ENCODE results near the gene ATP8A1.
"Not testable (repeated sequence)": the region's sequence is repeated elsewhere in the genome, so short reads cannot be mapped to it uniquely, and the experiment has no call there.

The ATP8A1 gene

DNA sequence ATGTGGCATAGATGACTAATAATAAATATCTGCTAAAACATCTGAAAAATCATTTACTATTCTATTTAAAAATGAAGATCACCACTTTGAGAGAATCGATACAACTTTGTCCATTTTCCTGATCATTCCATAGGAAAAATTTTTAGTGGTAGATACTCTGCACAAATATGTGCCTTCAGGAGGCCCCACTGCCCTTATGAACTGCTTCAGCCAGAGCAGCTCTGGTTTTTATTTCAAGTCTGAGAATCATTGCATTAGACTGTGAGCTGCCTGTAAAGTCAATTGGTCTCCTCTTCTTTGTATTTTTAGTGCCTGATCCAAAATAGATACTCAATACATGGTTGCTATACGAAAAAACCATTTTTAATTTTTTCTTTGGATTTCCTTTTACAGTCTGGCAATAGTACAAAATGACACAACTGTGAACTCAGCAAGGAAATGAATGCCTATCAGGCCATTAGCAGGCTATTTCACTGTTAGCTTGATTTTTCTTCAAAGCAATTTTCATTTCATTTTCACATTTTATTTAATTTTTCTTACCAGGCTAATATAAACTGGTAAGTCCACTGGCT, 190.5 kb downstream of the ATP8A1 start:
- Histone ChIP-seq H4K20me1 (ENCODE audit: insufficient read depth, low read length) (no peaks in the 10 kb centered on the region), H3K79me2 (ENCODE audit: low read length) (no peaks in the 10 kb centered on the region), H3K4me1 (ENCODE audit: low read length) (peaks cover 3% of the 10 kb centered on the region; the same call in 1 of the 2 replicates), H3K4me3 (ENCODE audit: low read length) (no peak overlapping the region), H3K9me3 (ENCODE audit: insufficient read depth, low read length) (no peaks in the 10 kb centered on the region), H3K27ac (ENCODE audit: low read length) (no peak overlapping the region), H2AFZ (ENCODE audit: low read depth, low read length) (no peak overlapping the region), H3K36me3 (replicated peaks; ENCODE audit: low read depth, low read length) (peaks cover 15% of the 10 kb centered on the region), H3K27me3 (ENCODE audit: low read depth, low read length) (no peaks in the 10 kb centered on the region), H3K9ac (ENCODE audit: low read length) (no peak overlapping the region), H3K4me2 (ENCODE audit: low read length) (no peak overlapping the region)
- TF ChIP-seq, protein P1, sequence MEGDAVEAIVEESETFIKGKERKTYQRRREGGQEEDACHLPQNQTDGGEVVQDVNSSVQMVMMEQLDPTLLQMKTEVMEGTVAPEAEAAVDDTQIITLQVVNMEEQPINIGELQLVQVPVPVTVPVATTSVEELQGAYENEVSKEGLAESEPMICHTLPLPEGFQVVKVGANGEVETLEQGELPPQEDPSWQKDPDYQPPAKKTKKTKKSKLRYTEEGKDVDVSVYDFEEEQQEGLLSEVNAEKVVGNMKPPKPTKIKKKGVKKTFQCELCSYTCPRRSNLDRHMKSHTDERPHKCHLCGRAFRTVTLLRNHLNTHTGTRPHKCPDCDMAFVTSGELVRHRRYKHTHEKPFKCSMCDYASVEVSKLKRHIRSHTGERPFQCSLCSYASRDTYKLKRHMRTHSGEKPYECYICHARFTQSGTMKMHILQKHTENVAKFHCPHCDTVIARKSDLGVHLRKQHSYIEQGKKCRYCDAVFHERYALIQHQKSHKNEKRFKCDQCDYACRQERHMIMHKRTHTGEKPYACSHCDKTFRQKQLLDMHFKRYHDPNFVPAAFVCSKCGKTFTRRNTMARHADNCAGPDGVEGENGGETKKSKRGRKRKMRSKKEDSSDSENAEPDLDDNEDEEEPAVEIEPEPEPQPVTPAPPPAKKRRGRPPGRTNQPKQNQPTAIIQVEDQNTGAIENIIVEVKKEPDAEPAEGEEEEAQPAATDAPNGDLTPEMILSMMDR (IDR thresholded peaks at IDR 0.05; ENCODE audit: low read depth, low read length), result no peak
- no peak for TF ChIP-seq EZH2phosphoT487 (IDR thresholded peaks at IDR 0.05; ENCODE audit: low read depth)

DNA sequence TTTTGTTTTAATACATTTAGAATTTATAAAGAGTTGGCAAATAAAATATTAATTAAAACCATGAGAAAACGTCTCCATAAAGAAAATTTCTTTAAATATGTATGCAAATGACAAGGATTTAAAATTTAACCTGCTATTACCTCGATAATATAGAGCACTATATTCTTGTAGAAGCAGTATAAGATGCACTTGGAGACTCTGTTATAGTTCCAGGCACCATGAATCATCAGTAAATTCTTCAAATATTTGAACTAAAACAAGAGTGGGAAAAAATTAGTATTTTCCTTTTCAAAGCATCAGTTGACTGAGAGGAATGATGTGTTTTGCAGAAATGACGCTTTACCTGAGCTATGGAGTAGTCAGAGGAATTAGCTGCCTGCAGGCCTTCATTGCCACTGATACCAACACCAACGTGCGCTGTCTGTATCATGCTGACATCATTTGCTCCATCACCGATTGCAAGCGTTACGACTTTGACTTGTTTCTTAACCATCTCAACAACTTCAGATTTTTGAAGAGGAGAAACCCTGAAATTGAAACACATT, 192.3 kb downstream of the ATP8A1 start:
- Histone ChIP-seq H3K4me2 (ENCODE audit: low read length) (no peak overlapping the region), H4K20me1 (ENCODE audit: insufficient read depth, low read length) (no peaks in the 10 kb centered on the region), H3K27ac (ENCODE audit: low read length) (no peak overlapping the region), H3K36me3 (replicated peaks; ENCODE audit: low read depth, low read length) (peaks cover 22% of the 10 kb centered on the region), H3K9me3 (ENCODE audit: insufficient read depth, low read length) (peaks cover 4% of the 10 kb centered on the region), H3K4me3 (ENCODE audit: low read length) (no peak overlapping the region), H2AFZ (ENCODE audit: low read depth, low read length) (no peak overlapping the region), H3K9ac (ENCODE audit: low read length) (no peak overlapping the region), H3K27me3 (ENCODE audit: low read depth, low read length) (no peaks in the 10 kb centered on the region), H3K79me2 (ENCODE audit: low read length) (no peaks in the 10 kb centered on the region), H3K4me1 (ENCODE audit: low read length) (peaks cover 19% of the 10 kb centered on the region)
- TF ChIP-seq EZH2phosphoT487 (IDR thresholded peaks at IDR 0.05; ENCODE audit: low read depth), result no peak
- TF ChIP-seq, protein P1 (IDR thresholded peaks at IDR 0.05; ENCODE audit: low read depth, low read length), result no peak

DNA sequence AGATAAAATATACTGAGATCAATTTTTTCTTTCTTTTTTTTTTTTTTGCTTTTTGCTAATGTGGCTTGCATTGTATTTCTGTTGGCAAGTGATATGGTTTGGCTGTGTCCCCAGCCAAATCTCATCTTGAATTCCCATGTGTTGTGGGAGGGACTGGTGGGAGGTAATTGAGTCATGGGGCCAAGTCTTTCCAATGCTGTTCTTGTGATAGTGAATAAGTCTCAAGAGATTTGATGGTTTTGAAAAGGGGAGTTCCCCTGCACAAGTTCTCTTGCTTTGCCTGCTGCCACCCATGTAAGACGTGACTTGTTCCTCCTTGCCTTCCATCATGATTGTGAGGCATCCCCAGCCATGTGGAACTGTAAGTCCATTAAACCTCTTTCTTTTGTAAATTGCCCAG, 195.7 kb downstream of the ATP8A1 start:
- Histone ChIP-seq H3K36me3 (replicated peaks; ENCODE audit: low read depth, low read length) (peaks cover 29% of the 10 kb centered on the region), H3K4me1 (ENCODE audit: low read length) (peaks cover 38% of the 10 kb centered on the region), H3K27ac (ENCODE audit: low read length) (peak overlapping the region; percentile 52)
- H2AFZ ChIP-seq (ENCODE audit: low read depth, low read length); H3K9me3 ChIP-seq (ENCODE audit: insufficient read depth, low read length); H3K27me3 ChIP-seq (ENCODE audit: low read depth, low read length); H3K79me2 ChIP-seq (ENCODE audit: low read length); H4K20me1 ChIP-seq (ENCODE audit: insufficient read depth, low read length); H3K9ac ChIP-seq (ENCODE audit: low read length); H3K4me2 ChIP-seq (ENCODE audit: low read length); H3K4me3 ChIP-seq (ENCODE audit: low read length): not testable (repeated sequence)

DNA sequence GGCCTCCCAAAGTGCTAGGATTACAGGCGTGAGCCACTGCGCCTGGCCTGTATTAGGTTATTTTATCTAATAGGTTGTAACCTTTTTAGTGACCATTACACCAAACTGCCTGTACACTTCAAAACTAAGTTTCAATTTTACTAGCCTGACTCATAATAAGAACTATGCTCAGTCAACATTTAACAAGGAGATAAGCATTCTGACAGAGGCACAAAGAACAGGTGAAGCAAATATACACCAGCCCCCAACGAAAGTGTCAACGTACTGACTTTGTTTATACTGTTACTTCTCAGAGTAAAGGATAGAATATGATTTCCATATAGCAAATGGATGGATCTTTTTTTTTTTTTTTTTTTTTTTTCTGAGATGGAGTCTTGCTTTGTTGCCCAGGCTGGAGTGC, 196.9 kb downstream of the ATP8A1 start:
- no peak overlapping the region for H3K9ac ChIP-seq (ENCODE audit: low read length)
- H3K27me3 ChIP-seq (ENCODE audit: low read depth, low read length), result no peaks in the 10 kb centered on the region
- no peaks in the 10 kb centered on the region for H4K20me1 ChIP-seq (ENCODE audit: insufficient read depth, low read length)
- H3K4me3 ChIP-seq (ENCODE audit: low read length), result no peak overlapping the region
- H2AFZ ChIP-seq (ENCODE audit: low read depth, low read length), result no peak overlapping the region
- peaks cover 29% of the 10 kb centered on the region for H3K36me3 ChIP-seq (replicated peaks; ENCODE audit: low read depth, low read length)
- H3K4me1 ChIP-seq (ENCODE audit: low read length), result peaks cover 41% of the 10 kb centered on the region
- H3K9me3 ChIP-seq (ENCODE audit: insufficient read depth, low read length), result peaks cover 4% of the 10 kb centered on the region
- no peak for TF ChIP-seq EZH2phosphoT487 (IDR thresholded peaks at IDR 0.05; ENCODE audit: low read depth)
- TF ChIP-seq, protein P1 (IDR thresholded peaks at IDR 0.05; ENCODE audit: low read depth, low read length), result no peak
- no peak overlapping the region for H3K4me2 ChIP-seq (ENCODE audit: low read length)
- H3K27ac ChIP-seq (ENCODE audit: low read length), result peak overlapping the region; percentile 56
- H3K79me2 ChIP-seq (ENCODE audit: low read length), result no peaks in the 10 kb centered on the region

All from OCI-LY3 (cell line).